Activated CD8-positive, alpha-beta memory T cell treated with anti-CD3 and anti-CD28 coated beads for 24 hours (primary cell): Measurements from ENCODE around the gene ATP2A3.
"Not testable (repeated sequence)": the region's sequence is repeated elsewhere in the genome, so short reads cannot be mapped to it uniquely, and the experiment has no call there.

Experiments used
- DNase-seq: peaks from one replicate; pipeline ENCODE4 v3.0.0-alpha.2; 2020

The ATP2A3 gene

GRCh38 chr17:3954086-3954485 is 10.2 kb downstream of the ATP2A3 start:
- no peak for DNase-seq

- no peak for DNase-seq
Measured at GRCh38 chr17:3953542-3953941, 10.7 kb downstream of the ATP2A3 start.

GRCh38 chr17:3952186-3952585 is 12.1 kb downstream of the ATP2A3 start:
- no peak for DNase-seq

- no peak for DNase-seq
Measured at GRCh38 chr17:3951420-3951819, 12.8 kb downstream of the ATP2A3 start.

GRCh38 chr17:3951003-3951402 is 13.2 kb downstream of the ATP2A3 start:
- DNase-seq, result no peak

- DNase-seq, result no peak
Measured at GRCh38 chr17:3950584-3950983, 13.7 kb downstream of the ATP2A3 start.

GRCh38 chr17:3949418-3949817 is 14.8 kb downstream of the ATP2A3 start:
- no peak for DNase-seq

GRCh38 chr17:3948551-3948950 is 15.7 kb downstream of the ATP2A3 start:
- not testable (repeated sequence) for DNase-seq

GRCh38 chr17:3947318-3947810 is 16.9 kb downstream of the ATP2A3 start:
- no peak for DNase-seq

GRCh38 chr17:3946711-3947235 is 17.5 kb downstream of the ATP2A3 start:
- DNase-seq, result no peak

GRCh38 chr17:3944485-3945388 is 19.5 kb downstream of the ATP2A3 start:
- DNase-seq, result peak; percentile 78

GRCh38 chr17:3943240-3943891 is 20.9 kb downstream of the ATP2A3 start:
- no peak for DNase-seq

- DNase-seq, result no peak
Measured at GRCh38 chr17:3940965-3941698, 23.1 kb downstream of the ATP2A3 start.

- no peak for DNase-seq
Measured at GRCh38 chr17:3937359-3937758, 26.9 kb downstream of the ATP2A3 start.

- DNase-seq, result no peak
Measured at GRCh38 chr17:3935825-3936355, 28.3 kb downstream of the ATP2A3 start.

GRCh38 chr17:3935140-3935542 is 29.1 kb downstream of the ATP2A3 start:
- no peak for DNase-seq

- no peak for DNase-seq
Measured at GRCh38 chr17:3929764-3930163, 34.5 kb downstream of the ATP2A3 start.

GRCh38 chr17:3929181-3929580 is 35.1 kb downstream of the ATP2A3 start:
- DNase-seq, result no peak

GRCh38 chr17:3928406-3928805 is 35.8 kb downstream of the ATP2A3 start:
- DNase-seq, result no peak

GRCh38 chr17:3927628-3928340 is 36.5 kb downstream of the ATP2A3 start:
- DNase-seq, result no peak

- no peak for DNase-seq
Measured at GRCh38 chr17:3926860-3927627, 37.2 kb downstream of the ATP2A3 start.
